ENCODE results near the gene SERTAD4.

Gene SERTAD4

GRCh38 chr1:210269981-210270380, 37.4 kb downstream of the SERTAD4 start:
- TF ChIP-seq CTCF (conservative IDR thresholded peaks at IDR 0.05; ENCODE audit: low read length) = no peak
- no peak for DNase-seq (ENCODE audit: low read depth)
- H3K4me3 ChIP-seq (ENCODE audit: low read length) = no peak overlapping the region

DNA sequence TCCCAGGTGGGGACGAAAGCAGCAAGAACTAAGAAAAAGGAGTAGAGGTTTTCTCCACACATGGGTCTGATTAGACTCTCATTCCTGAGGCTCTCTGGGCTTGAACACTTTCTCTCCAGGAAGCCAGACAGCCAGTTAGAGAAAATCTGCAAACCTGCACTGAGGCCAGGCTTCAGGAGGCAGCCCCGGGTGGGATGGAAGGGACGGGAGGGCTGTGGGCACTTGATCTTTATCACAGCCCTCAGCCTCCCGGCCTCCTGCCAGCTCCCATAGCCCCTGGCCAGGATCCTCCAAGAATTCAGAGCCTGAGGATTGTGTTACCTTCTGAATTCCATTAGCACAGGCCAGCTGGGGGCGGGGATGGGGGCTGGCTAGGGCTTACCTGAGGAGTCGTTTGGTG, 40.1 kb downstream of the SERTAD4 start:
- H3K4me3 ChIP-seq (ENCODE audit: low read length) = no peak overlapping the region
- no peak for TF ChIP-seq CTCF (conservative IDR thresholded peaks at IDR 0.05; ENCODE audit: low read length)
- peak; percentile 53 for DNase-seq (ENCODE audit: low read depth)

DNA sequence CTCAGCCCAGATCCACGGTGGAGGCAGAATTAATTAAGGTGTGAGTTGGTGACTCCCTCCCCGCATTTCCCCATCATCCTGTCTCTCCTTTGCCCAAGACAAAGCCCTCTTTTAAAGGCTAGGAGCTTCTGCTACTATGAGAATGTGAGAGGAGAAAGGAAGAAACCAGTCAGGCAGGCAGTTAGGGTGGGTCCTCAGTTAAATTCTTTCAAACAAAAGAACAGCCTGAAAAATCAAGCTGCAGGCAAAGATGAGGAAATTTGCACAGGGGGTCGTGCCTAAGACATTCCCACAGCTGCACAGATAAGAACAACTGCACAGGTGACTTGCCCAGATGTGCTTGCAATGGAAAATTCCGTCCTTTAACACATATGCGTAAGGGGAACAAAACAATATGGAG, 47.6 kb downstream of the SERTAD4 start:
- no peak for DNase-seq (ENCODE audit: low read depth)
- no peak for TF ChIP-seq CTCF (conservative IDR thresholded peaks at IDR 0.05; ENCODE audit: low read length)
- no peak overlapping the region for H3K4me3 ChIP-seq (ENCODE audit: low read length)

DNA sequence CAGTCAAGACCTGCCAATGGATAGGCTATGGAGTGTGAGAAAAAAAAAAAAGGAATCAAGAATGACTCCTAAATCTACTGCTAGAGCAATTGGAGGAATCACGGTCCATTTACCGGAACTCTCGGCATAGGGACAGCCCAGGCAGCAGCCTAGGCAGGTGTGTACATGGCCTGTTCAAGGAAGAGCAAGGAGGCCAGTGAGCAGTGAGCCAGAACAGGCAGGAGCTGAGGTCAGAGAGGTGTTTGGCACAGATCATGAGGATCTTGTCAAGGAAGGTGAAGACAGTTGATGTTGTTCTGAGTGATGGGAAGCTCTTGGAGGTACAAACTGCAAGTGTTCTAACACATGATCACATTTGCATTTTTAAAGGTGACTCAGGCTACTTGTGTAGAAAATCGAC, 55.5 kb downstream of the SERTAD4 start:
- no peak overlapping the region for H3K4me3 ChIP-seq (ENCODE audit: low read length)
- DNase-seq (ENCODE audit: low read depth) = no peak
- TF ChIP-seq CTCF (conservative IDR thresholded peaks at IDR 0.05; ENCODE audit: low read length) = no peak

- TF ChIP-seq CTCF (conservative IDR thresholded peaks at IDR 0.05; ENCODE audit: low read length) = no peak
- no peak overlapping the region for H3K4me3 ChIP-seq (ENCODE audit: low read length)
- DNase-seq (ENCODE audit: low read depth) = no peak
Observed at GRCh38 chr1:210289248-210289647, 56.7 kb downstream of the SERTAD4 start.

GRCh38 chr1:210291081-210291764, 58.6 kb downstream of the SERTAD4 start:
- no peak for TF ChIP-seq CTCF (conservative IDR thresholded peaks at IDR 0.05; ENCODE audit: low read length)
- no peak for DNase-seq (ENCODE audit: low read depth)
- no peak overlapping the region for H3K4me3 ChIP-seq (ENCODE audit: low read length)

DNA sequence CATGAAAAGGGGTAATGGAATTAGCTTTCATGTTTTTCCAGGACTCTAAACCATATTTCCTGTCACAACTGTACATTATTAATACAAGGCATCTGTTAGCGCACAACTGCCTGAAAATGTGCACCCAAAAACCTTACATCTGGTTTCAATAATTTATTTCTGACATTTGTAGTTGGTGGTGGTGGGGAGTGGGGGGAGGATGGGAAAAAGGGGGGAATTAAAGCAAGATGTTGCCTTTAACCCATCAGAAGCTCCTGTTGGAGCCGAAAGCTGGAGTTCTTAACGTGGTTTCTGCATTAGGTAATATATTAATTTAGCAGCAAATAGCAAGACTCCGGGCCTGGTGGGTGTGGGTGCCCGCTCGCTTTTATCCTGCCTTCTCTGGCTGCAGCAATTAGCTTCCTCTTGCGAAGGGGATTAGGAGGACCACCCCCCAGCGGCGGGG, 59.2 kb downstream of the SERTAD4 start:
- peak; percentile 98 for DNase-seq (ENCODE audit: low read depth)
- peak overlapping the region; percentile 50 for H3K4me3 ChIP-seq (ENCODE audit: low read length)
- TF ChIP-seq CTCF (conservative IDR thresholded peaks at IDR 0.05; ENCODE audit: low read length) = no peak
